ENCODE data around the gene EPRS1. TPM values are rescaled to one million over a fixed set of nuclear protein-coding genes. Genes with fewer than 3 reads are reported as not detected.

EPRS1 gene
- total RNA-seq, 1 experiment from 2014 or later = 121 TPM

DNA sequence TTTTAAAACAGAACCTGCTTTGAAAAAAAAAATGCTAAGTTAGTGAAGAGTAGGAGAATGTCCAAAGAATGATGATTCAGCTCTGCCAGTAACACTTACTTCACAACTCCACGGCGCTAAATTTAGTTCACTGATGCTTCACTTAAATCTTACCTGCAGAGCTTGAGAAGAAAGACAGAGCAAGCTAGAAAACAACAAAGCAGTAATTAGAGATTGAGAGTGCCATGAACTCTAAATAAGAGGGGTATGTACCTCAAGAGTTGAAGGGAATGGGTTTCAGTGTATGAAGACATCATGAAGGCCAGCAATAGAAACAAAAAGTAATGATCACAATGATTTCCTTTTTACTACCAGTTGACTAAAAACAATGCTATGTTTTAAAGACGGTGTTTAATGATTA lies 32.8 kb downstream of the EPRS1 start:
- Mint-ChIP-seq H3K4me3 (no peak overlapping the region), H3K36me3 (ENCODE audit: insufficient read depth in 1 of 3, low read depth in 3 of 3) (peaks cover 12 to 67% (median 41%) of the 10 kb centered on the region in 3 experiments; a peak in 6 of 7 replicates), H3K27me3 (ENCODE audit: low read depth) (no peaks in the 10 kb centered on the region), H3K9me3 (no peaks in the 10 kb centered on the region), H3K4me1 (no peaks in the 10 kb centered on the region), H3K27ac (peak overlapping the region in 2 of 3 experiments; percentile 19 to 53; a peak in 3 of 7 replicates)
- no peaks in the 10 kb centered on the region for H3K4me1 ChIP-seq (ENCODE audit: insufficient read depth, low read length)
- no peak overlapping the region for H4K5ac ChIP-seq (ENCODE audit: insufficient read length, low read depth, low read length)
- H3K4ac ChIP-seq (ENCODE audit: low read depth, low read length) = no peak overlapping the region
- H2BK20ac ChIP-seq (ENCODE audit: low read depth, low read length, poor library complexity, severe bottlenecking) = no peak overlapping the region
- no peak overlapping the region for H3K27ac ChIP-seq (ENCODE audit: insufficient read length, low read depth, low read length)
- H3K56ac ChIP-seq (ENCODE audit: insufficient read length, low read depth, low read length) = no peak overlapping the region
- TF ChIP-seq CTCF (conservative IDR thresholded peaks at IDR 0.05) = no peak
- DNase-seq = no peak
- H3K23me2 ChIP-seq (ENCODE audit: insufficient read length, low read depth, low read length, poor library complexity, severe bottlenecking) = no peaks in the 10 kb centered on the region
- no peaks in the 10 kb centered on the region for H3K27me3 ChIP-seq (ENCODE audit: insufficient read depth, low read length)
- no peak overlapping the region for H4K91ac ChIP-seq (ENCODE audit: insufficient read length, low read depth, low read length)
- no peak overlapping the region for H3T11ph ChIP-seq (ENCODE audit: low read length)
- no peak overlapping the region for H3K9ac ChIP-seq (ENCODE audit: extremely low read depth, insufficient read length, low read length)
- H3K9me3 ChIP-seq (ENCODE audit: control insufficient read depth, low read depth, low read length) = no peaks in the 10 kb centered on the region
- H3K23ac ChIP-seq (ENCODE audit: insufficient read length, low read depth, low read length) = no peak overlapping the region
- H3K4me2 ChIP-seq (ENCODE audit: insufficient read depth, insufficient read length, low read length) = no peak overlapping the region
- H2AK5ac ChIP-seq (ENCODE audit: insufficient read length, low read length) = no peak overlapping the region
- H4K8ac ChIP-seq (replicated peaks; ENCODE audit: insufficient read length, low read depth, low read length) = no peak overlapping the region
- no peak overlapping the region for H2BK15ac ChIP-seq (ENCODE audit: low read depth, low read length)
- H3K14ac ChIP-seq (ENCODE audit: insufficient read depth, low read length) = no peak overlapping the region
- no peak overlapping the region for H3K18ac ChIP-seq (ENCODE audit: insufficient read length, low read depth, low read length)
- H2BK120ac ChIP-seq (ENCODE audit: low read depth, low read length, poor library complexity, severe bottlenecking) = no peak overlapping the region
- WGBS (ENCODE audit: extremely low coverage, insufficient read length, low lambda C conversion rate) = no CpG with 5 or more reads among the region's 3 CpGs
- H3K79me2 ChIP-seq (ENCODE audit: insufficient read depth, low read length) = no peaks in the 10 kb centered on the region
- H2AFZ ChIP-seq (ENCODE audit: low read length) = no peak overlapping the region
- no peak overlapping the region for H2BK5ac ChIP-seq (ENCODE audit: insufficient read length, low read length)
- H2BK12ac ChIP-seq (ENCODE audit: insufficient read length, low read depth, low read length) = no peak overlapping the region
- no peaks in the 10 kb centered on the region for H4K20me1 ChIP-seq (ENCODE audit: control insufficient read depth, insufficient read depth, insufficient read length)
- H3K79me1 ChIP-seq (ENCODE audit: insufficient read depth, low read depth, low read length, poor library complexity, severe bottlenecking) = no peaks in the 10 kb centered on the region

All from H9 (cell line).